Endodermal cell (in vitro differentiated cells): Measurements from ENCODE around the gene VCAM1. TPM values are rescaled to one million over a fixed set of nuclear protein-coding genes. Genes with fewer than 3 reads are reported as not detected.
A peak's percentile ranks its signal among the peaks of the same experiment; 100 is the strongest.

Source experiments
- DNase-seq: peaks from one replicate; pipeline ENCODE4 v3.0.0-alpha.2; 2017
- H3K27ac ChIP-seq: 2 replicates; pipeline ENCODE4 v1.5.1; 2013; ENCODE audit warnings: mild to moderate bottlenecking, low read depth, low read length, moderate library complexity
- H3K27me3 ChIP-seq: 2 replicates; pipeline ENCODE4 v1.6.1; 2013; ENCODE audit warnings: mild to moderate bottlenecking, low read length, moderate library complexity; ENCODE audit not compliant: insufficient read depth, control insufficient read depth, poor library complexity, severe bottlenecking
- H3K36me3 ChIP-seq: 2 replicates; pipeline ENCODE4 v1.7.0; 2013; ENCODE audit warnings: mild to moderate bottlenecking, low read length, moderate library complexity; ENCODE audit not compliant: control insufficient read depth, insufficient read depth
- H3K4me1 ChIP-seq: one replicate; pipeline ENCODE4 v1.7.0; 2013; ENCODE audit warnings: low read length; ENCODE audit not compliant: control insufficient read depth, insufficient read depth
- H3K4me3 ChIP-seq: 2 replicates; pipeline ENCODE4 v1.5.1; 2013; ENCODE audit warnings: mild to moderate bottlenecking, low read length, moderate library complexity
- H3K9ac ChIP-seq: 2 replicates; pipeline ENCODE4 v1.6.1; 2013; ENCODE audit warnings: mild to moderate bottlenecking, low read length, moderate library complexity; ENCODE audit not compliant: poor library complexity, severe bottlenecking; ENCODE audit errors: extremely low read depth
- H3K9me3 ChIP-seq: 2 replicates; pipeline ENCODE4 v1.6.1; 2013; ENCODE audit warnings: mild to moderate bottlenecking, low read length, moderate library complexity; ENCODE audit not compliant: control insufficient read depth
- H3K27ac Mint-ChIP-seq: 2 replicates; pipeline ENCODE4 v1.8.0; 2020; ENCODE audit warnings: mixed read lengths
- H3K27me3 Mint-ChIP-seq: 2 replicates; pipeline ENCODE4 v1.8.0; 2021; ENCODE audit warnings: mild to moderate bottlenecking, mixed read lengths; ENCODE audit not compliant: insufficient read depth
- H3K36me3 Mint-ChIP-seq: 2 replicates; pipeline ENCODE4 v1.8.0; 2020; ENCODE audit warnings: low read depth, mixed read lengths
- H3K4me1 Mint-ChIP-seq: 2 replicates; pipeline ENCODE4 v1.8.0; 2020; ENCODE audit warnings: mixed read lengths
- H3K4me3 Mint-ChIP-seq: 2 replicates; pipeline ENCODE4 v1.8.0; 2020; ENCODE audit warnings: mild to moderate bottlenecking, moderate library complexity, mixed read lengths
- H3K9me3 Mint-ChIP-seq: 2 replicates; pipeline ENCODE4 v1.8.0; 2020; ENCODE audit warnings: mild to moderate bottlenecking, mixed read lengths
- CTCF ChIP-seq: fragments of 200-600 bp; sonication (generic); conservative IDR thresholded peaks from 2 replicates; pipeline ENCODE4 v1.5.0; 2021; ENCODE audit warnings: antibody characterized with exemption, mild to moderate bottlenecking
- WGBS, 2 experiments: methylation state at CpG; one replicate each; pipeline versions ENCODE4 v1.1.5 to v1.1.7; 2013; ENCODE audit warnings: missing lambda C conversion rate in 2 of 2, mixed read lengths in 1 of 2; ENCODE audit not compliant: insufficient coverage in 1 of 2, insufficient read length in 1 of 2; 5-methylcytosine and 5-hydroxymethylcytosine counted together
- total RNA-seq, 2 donors: library from RNA; stranded (reverse); fragmentation: NEBNext Ultra II Directional in 1 of 2; extraction: Animal tissue kit (Norgen Biotek cat#: 25700) in 1 of 2; gene quantifications; 2 replicates in 1 of 2; 3 replicates in 1 of 2; pipeline ENCODE4 v1.2.1, GENCODE V29; 2021

Gene VCAM1
- total RNA-seq, 2 donors from 2014 or later: 1.4 to 1.7 TPM

- H3K9ac ChIP-seq: no peak overlapping the region
- H3K4me3 ChIP-seq: no peak overlapping the region
- no peaks in the 10 kb centered on the region for H3K9me3 Mint-ChIP-seq
- no peak overlapping the region for H3K4me3 Mint-ChIP-seq
- H3K27ac ChIP-seq: no peak overlapping the region
- H3K4me1 ChIP-seq: peaks cover 19% of the 10 kb centered on the region
- peaks cover 53% of the 10 kb centered on the region for H3K4me1 Mint-ChIP-seq
- no peaks in the 10 kb centered on the region for H3K36me3 ChIP-seq
- no peaks in the 10 kb centered on the region for H3K36me3 Mint-ChIP-seq
- WGBS, 2 experiments: 60% methylated on average over 1 of the region's 1 CpG; no CpG with 5 or more reads in 1 of the 2 experiments
- H3K9me3 ChIP-seq: no peaks in the 10 kb centered on the region
- H3K27me3 ChIP-seq: no peaks in the 10 kb centered on the region
- H3K27ac Mint-ChIP-seq: peak overlapping the region; percentile 53
- H3K27me3 Mint-ChIP-seq: no peaks in the 10 kb centered on the region
- no peak for TF ChIP-seq CTCF
- no peak for DNase-seq
Measured at GRCh38 chr1:100706296-100706695, 13.2 kb upstream of the VCAM1 start.

- DNase-seq: no peak
- Mint-ChIP-seq H3K9me3 (no peaks in the 10 kb centered on the region), H3K4me1 (peaks cover 53% of the 10 kb centered on the region), H3K27me3 (no peaks in the 10 kb centered on the region), H3K4me3 (no peak overlapping the region), H3K36me3 (no peaks in the 10 kb centered on the region), H3K27ac (peak overlapping the region; percentile 53)
- Histone ChIP-seq H3K9ac (peak overlapping the region; percentile 36), H3K4me1 (peaks cover 19% of the 10 kb centered on the region), H3K36me3 (no peaks in the 10 kb centered on the region), H3K4me3 (peak overlapping the region; percentile 61), H3K9me3 (peaks cover 1% of the 10 kb centered on the region), H3K27me3 (no peaks in the 10 kb centered on the region), H3K27ac (no peak overlapping the region)
- 67% methylated on average over 1 of the region's 1 CpG; no CpG with 5 or more reads in 1 of the 2 experiments for WGBS, 2 experiments
- TF ChIP-seq CTCF: no peak
Measured at GRCh38 chr1:100706856-100707255, 12.7 kb upstream of the VCAM1 start.

- H3K27ac ChIP-seq: no peak overlapping the region
Measured at GRCh38 chr1:100708476-100709062, 11.0 kb upstream of the VCAM1 start.

More at GRCh38 chr1:100708476-100709062, 11.0 kb upstream of the VCAM1 start:
- Histone ChIP-seq H3K9me3 (peaks cover 15% of the 10 kb centered on the region), H3K4me3 (no peak overlapping the region), H3K27me3 (no peaks in the 10 kb centered on the region), H3K36me3 (no peaks in the 10 kb centered on the region), H3K4me1 (peaks cover 14% of the 10 kb centered on the region), H3K9ac (no peak overlapping the region)
- H3K36me3 Mint-ChIP-seq: no peaks in the 10 kb centered on the region
- no peak for TF ChIP-seq CTCF
- H3K9me3 Mint-ChIP-seq: peaks cover 15% of the 10 kb centered on the region
- no peaks in the 10 kb centered on the region for H3K27me3 Mint-ChIP-seq
- no peak overlapping the region for H3K27ac Mint-ChIP-seq
- 92 to 95% methylated on average over 2 of the region's 2 CpGs for WGBS, 2 experiments
- no peak overlapping the region for H3K4me3 Mint-ChIP-seq
- DNase-seq: no peak
- peaks cover 50% of the 10 kb centered on the region for H3K4me1 Mint-ChIP-seq
